H1 (cell line): ENCODE measurements around the gene AICDA.

Experiments
- CREB1 ChIP-seq: IDR thresholded peaks from 2 replicates; pipeline ENCODE4 v1.6.1; 2012; ENCODE audit warnings: inconsistent platforms
- EZH2 ChIP-seq: fragments of 200-600 bp; sonication (generic); IDR thresholded peaks from 2 replicates; pipeline ENCODE4 v1.7.1; 2012; ENCODE audit warnings: low read depth, mild to moderate bottlenecking, moderate library complexity, low read length, inconsistent platforms; ENCODE audit not compliant: severe bottlenecking
- RFX5 ChIP-seq: IDR thresholded peaks from 2 replicates; pipeline ENCODE4 v1.6.1; 2011; ENCODE audit warnings: low read depth, low read length, improper control_type of control experiment, borderline replicate concordance

DNA sequence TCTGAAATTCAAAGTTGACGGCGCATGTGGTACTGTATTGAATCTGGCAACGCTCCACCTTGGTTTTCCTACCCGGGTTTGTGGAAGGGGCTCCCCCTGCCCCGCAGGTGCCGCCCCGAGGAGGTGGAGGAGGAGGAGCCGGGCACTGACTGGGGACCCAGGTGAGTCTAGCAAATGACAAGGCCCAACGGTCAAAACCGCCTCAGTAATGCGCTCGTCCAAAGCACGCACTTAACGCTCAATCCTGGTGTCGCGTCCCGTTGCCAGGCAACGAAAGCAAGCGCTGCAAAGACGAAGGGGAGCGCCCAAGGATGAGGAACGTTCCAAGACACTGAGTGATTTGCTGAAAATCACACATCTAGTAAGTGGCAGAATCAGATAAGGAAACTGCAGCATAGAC is 48.0 kb downstream of the AICDA start:
- TF ChIP-seq EZH2 (no peak), RFX5 (no peak), CREB1 (no peak)
